Left colon (tissue), 2 donors: ENCODE data around the gene FBXO10. TPM values are rescaled to one million over a fixed set of nuclear protein-coding genes. Genes with fewer than 3 reads are reported as not detected.
"Not testable (repeated sequence)": the region's sequence is repeated elsewhere in the genome, so short reads cannot be mapped to it uniquely, and the experiment has no call there.

Source experiments
- ATAC-seq: fragments of 200-7000 bp; cut with Tn5 transposase; one replicate; pipeline ENCODE4 v1.9.1; 2020; ENCODE audit warnings: mild to moderate bottlenecking, moderate library complexity
- DNase-seq, 2 donors: peaks; one replicate each; pipeline ENCODE4 v3.0.0-alpha.2; 2020
- intact Hi-C, 2 donors: fragments of 100-400 bp; cut with DNase I in 1 of 2; cut with micrococcal nuclease in 1 of 2; formaldehyde crosslinking; loops; one replicate each; pipeline versions ENCODE4 v1.11.2 to v1.14.0; 2022; cut with DNase I, micrococcal nuclease
- total RNA-seq, 2 donors: library from RNA; stranded (reverse); fragmentation: NEBNext Ultra II Directional; extraction: Animal tissue kit (Norgen Biotek cat#: 25700); gene quantifications; one replicate each; pipeline ENCODE4 v1.2.1, GENCODE V29; 2021
- donor health status: DM: no; HTN: no; CAD: no.
- donor health status: DM: yes; HTN: yes; CAD: no.

FBXO10 gene
- total RNA-seq, 2 donors from 2014 or later = 4.0 to 4.4 TPM

DNA sequence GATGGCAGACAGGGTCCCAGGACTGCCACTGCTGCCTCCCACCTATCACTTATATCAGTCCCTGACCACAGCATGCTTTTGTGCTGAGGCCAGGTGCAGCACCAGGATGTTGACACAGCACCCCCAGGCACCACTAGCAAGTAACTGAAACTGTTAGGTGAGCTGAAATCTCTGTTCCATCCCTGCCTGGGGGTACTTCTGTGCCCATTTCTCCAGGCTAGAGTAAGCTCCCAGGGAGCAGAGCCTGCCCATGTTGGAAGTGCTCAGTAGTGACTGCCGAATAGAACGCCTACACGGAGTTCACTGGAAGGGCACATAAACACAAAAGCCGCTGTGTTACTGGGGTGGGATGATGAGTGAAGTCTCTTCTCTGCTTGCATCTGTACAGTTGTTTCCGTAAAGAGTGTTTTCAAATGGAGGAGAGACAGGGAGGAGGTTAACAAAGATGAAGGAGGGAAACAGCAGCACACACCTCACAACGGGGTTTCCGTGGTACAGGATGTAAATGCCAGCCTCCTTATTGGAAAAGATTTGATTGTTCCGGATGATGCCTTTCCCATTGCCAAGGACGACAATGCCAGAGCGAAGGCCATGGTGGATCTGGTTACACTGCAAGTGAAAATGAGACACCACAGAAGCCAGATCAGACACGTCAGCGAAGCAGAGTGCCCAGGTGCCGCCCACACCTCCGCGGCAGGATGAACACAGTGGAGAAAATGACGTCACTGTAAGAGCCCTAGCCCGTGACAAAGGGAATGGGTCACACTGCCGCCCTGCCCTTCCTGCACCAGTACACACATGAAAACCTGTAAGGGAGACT, 47.3 kb downstream of the FBXO10 start:
- ATAC-seq (no peak), DNase-seq (peak; percentile 33 to 62)
- intact Hi-C loops = no loop called here

DNA sequence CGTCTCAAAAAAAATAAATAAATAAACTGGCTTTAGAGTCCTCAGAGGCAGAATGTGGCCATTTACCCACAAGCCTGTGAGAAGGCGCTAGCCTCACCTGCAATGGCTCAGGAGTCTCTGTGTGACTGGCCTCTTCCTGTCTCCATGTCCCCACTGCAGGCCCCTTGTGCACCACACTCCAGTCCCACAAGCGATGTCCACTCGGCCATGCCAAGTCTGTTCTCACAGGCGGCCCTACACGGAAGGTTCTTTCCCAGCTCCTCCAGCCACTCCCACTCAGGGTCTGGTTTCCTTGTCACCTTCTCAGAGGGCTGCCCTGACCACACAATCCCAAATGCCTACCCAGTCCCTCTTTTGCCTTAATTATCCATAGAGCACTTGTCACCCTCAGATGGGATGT, 52.3 kb downstream of the FBXO10 start:
- no peak for DNase-seq
- intact Hi-C loops = no loop called here
- no peak for ATAC-seq

DNA sequence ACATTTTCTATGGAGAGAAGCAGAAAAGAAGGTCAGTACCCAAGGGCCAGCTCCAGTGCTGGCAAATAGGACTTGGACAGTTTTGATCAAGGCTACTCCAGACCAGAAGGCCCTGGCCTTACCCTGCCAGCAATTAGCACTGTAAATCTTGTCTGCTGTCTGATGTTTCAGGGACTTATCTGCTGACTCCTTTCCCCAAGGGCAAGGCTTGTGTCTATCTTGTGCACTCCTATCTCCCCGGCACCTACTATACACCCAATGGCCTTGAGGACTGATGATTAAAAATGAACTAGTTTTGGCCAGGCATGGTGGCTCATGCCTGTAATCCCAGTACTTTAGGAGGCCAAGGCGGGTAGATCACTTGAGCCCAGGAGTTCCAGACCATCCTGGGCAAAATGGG, 53.2 kb downstream of the FBXO10 start:
- intact Hi-C loops = no loop called here
- DNase-seq (no peak), ATAC-seq (no peak)

DNA sequence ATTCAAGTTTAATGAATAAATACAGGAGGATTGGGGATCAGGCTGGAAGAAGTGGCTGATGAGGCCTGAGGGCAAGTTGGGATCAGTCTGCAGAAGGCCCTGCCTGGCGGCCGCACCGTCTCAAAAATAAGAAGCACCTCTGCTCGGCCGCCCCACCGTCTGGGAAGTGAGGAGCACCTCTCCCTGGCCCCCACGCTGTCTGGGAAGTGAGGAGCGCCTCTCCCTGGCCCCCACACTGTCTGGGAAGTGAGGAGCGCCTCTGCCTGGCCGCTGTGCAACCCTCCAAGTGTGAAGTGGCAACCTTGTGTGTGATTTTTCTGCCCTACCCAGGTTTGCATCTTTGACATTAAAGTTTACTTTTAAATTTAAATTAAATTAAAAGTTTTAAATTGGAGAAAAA, 55.1 kb downstream of the FBXO10 start:
- ATAC-seq (no peak), DNase-seq (no peak)
- intact Hi-C loops = no loop called here

DNA sequence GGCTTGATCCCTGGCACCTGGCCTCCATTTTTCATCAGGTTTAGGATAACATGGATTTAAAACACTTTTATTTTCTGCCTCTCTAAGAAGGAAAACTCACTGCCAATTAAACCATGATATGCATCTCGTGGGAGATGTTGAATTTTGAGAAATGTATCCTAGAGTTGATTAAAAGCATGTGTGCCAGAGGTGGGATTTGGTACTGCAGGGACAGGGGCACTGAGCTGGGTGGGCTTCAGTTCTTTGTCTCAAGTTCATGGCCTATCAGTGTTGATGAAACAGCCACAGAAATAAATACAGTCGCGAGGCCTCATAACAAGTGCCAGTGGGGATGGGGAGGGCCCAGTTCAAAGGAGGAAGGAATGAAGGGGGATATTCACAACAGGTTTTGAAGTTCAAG, 55.5 kb downstream of the FBXO10 start:
- ATAC-seq (no peak), DNase-seq (no peak)
- intact Hi-C loops = no loop called here

DNA sequence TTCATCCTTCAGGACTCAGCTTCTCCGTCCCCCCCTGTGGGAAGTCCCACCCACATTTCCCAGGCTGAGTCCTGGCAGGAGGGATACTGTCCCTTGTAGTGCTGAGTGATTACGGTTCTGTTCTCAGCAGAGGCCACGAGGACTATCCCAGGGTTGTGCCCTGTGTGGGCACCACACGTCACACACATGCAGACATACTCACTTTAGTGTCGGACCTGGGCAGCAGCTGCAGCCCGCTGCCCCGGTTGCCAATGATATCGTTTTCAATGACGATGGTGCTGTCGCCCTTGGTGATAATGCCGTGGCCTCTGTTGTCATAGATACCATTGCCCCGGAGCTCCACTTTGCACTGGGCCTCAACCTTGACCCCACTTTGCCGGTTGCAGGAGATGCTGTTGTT, 58.3 kb downstream of the FBXO10 start:
- intact Hi-C loops = no loop called here
- DNase-seq (no peak), ATAC-seq (no peak)

DNA sequence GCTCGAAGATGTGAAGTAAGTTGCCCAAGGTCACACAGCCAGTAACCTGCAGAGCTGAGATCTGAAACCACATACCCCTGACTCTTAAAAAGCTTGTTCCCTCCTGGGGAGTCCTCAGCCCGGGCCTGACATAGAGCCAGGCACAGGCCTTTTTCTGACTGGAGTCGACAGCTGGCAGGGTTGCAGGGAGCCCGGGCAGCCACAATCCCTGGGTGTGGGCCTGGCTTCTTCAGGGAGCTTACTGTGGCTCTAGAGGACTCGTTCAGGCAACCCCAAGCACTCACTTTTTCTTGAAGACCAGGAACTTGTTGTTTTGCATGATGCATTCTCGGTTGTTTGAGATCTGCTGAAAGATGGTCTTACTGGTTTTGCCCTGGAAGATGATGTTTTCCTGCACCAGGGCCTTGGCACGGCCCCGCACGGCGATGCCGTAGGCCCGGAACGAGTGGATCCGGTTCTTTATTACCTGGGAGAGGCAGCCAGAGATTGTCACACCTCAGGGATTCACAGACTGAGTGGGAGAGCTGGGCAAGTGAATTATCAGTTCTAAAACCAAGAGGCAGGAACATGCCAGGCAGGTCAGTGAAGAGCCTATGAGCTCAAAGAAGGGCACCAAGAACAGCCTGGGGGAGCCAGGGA, 60.4 kb downstream of the FBXO10 start:
- DNase-seq = no peak
- ATAC-seq = no peak
- intact Hi-C loops = no loop called here

DNA sequence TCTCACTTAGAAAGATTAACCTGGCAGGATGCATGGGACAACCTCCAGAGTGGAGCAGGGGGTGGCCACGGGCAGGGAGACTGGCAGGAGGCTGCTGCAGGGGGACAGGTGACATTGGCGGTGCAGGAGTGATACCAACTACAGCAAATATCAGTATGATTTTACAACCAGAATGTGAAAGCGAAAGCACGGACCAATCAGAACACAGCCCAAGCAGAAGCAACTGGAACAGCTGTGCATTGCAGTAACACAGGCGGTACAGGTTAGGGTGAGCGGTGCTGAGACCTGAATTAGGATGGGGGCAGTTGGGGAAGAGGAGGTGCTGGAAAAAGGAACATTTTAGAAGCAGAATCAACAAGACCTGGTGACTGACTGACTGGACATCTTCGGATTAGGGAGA, 61.2 kb downstream of the FBXO10 start:
- intact Hi-C loops = no loop called here
- DNase-seq (peak in 1 of 2 donors; percentile 16), ATAC-seq (peak; percentile 95)

DNA sequence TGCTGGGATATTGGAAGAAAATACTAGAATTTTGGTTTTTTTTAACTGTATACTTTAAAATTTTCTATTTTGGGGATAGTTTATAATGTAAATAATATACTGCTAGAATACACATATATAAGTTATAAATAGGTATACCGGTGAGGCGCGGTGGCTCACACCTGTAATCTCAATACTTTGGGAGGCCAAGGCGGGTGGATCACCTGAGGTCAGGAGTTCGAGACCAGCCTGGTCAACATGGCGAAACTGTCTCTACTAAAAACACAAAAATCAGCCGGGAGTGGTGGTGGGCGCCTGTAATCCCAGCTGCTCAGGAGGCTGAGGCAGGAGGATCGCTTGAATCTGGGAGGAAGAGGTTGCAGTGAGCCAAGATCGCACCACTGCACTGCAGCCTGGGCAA, 61.8 kb downstream of the FBXO10 start:
- DNase-seq, ATAC-seq, intact Hi-C loops: not testable (repeated sequence)

DNA sequence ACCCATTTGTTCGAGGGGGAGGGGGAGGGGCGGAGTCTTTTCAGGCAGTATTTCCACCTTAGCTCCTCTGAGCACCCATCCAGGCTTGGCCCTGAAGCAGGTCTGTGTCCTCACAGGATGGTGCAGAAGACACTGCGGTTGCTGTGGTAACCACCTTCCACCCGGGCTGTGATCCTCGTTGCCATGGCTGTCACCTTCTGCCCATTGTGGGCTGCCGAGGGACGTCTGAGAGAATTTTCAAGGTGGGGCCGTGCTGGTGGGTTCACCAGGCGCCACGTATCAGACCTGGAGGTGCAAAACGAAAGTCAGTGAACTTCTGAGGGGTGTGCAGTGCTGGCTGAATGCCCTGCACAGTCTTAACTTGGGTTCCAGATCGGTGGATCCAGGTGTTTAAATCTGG, 63.7 kb downstream of the FBXO10 start:
- intact Hi-C loops = no loop called here
- ATAC-seq (no peak), DNase-seq (no peak)

DNA sequence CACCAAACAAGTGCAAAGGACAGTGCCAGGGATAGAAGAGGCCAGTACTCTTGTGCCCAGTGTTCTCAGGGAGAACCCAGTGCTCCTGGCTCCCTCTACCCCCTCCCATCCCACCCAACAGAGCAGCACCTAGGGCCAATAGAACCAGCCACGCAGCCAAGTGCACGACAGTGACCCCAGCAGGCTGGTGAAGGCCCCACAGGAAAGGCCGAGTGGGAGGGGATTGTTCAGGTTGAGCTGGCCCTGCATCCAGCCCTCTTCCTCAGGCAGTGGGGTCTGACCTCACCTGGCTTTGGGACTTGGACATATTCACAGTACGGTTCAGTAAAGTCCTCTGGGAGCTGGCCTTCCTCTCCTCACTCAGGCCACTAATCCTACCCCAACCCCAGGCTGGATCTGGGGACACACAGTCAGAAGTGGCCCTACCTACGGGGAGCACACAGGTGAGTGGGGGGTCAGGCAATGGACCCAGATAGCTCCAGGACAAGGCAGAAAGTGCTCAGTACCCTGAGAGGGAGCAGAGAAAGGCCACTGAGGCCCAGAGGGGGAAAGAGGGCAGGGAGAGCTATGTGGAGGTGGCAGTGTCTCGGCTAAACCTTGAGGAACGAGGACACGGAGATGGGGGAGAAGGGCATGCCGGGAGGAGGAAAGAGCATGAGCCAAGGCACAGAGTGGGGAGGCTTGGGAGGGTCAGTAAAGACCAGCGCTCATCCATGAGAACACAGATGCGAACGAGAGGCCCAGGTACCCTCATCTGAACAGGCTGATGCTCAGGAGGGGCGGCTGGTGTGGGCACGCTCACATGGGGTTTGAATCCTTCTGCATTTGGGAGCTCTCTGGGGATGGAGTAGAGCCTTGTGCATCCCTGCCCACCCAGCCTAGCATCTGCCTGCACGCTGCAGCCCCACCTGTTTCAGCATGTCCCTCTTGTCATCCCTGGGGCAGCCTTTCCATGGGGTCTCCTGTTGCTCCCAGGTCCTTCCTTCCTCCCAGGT, 64.9 kb downstream of the FBXO10 start:
- DNase-seq (no peak), ATAC-seq (no peak)
- intact Hi-C loops = no loop called here

DNA sequence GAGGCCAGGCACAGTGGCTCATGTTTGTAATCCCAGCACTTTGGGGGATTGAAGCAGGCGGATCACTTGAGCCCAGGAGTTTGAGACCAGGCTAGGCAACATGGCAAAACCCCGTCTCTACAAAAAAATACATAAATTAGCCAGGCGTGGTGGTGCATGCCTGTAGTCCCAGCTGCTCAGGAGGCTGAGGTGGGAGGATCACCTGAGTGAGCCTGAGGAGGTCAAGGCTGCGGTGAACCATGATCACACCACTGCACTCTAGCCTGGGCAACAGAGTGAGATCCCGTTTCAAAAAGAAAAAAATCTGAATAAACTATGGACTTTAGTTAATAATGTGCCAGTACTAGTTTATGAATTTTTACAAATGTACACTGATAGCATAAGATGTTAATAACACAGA, 66.1 kb downstream of the FBXO10 start:
- ATAC-seq, intact Hi-C loops, DNase-seq: not testable (repeated sequence)

DNA sequence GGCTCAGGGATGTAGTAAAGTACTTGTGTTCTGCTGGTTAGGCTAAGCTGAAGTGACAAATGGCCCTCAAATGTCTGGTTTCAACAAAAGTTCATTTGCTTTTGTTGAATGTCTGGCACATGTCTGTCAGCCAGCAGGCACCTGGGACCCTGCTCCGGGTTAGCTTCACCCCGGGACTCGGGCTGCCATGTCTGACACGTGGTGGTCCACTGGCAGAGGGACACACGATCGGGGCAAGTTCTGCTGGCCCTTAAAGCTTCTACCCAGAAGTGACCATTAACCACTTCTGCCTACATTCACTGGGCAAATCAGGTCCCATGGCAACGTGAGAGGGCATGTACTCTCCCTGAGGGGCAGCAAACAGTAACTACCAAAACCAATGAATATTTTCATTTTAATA, 66.6 kb downstream of the FBXO10 start:
- intact Hi-C loops = no loop called here

DNA sequence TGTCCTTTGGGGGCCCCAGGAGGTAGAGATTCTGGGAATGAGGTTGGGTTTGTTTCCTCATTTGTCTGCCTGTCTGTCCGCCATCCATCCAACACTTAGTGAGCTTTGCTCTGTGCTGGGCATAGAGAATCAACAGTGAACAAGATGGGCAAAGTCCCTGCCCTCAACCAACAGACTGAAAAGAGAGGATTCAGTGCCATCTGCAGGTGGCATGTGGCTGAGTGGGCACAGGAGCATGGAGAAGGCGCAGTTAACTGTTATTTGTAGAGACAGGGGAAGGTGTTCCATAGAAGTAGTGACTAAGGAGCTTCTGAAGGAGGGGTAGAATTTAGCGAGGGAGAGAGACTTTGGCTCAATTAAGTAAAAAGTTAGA, 67.4 kb downstream of the FBXO10 start:
- DNase-seq (no peak), ATAC-seq (peak; percentile 61)
- intact Hi-C loops = no loop called here

More for the DNA sequence above, 66.6 kb downstream of the FBXO10 start:
- no peak for ATAC-seq
- DNase-seq = no peak

DNA sequence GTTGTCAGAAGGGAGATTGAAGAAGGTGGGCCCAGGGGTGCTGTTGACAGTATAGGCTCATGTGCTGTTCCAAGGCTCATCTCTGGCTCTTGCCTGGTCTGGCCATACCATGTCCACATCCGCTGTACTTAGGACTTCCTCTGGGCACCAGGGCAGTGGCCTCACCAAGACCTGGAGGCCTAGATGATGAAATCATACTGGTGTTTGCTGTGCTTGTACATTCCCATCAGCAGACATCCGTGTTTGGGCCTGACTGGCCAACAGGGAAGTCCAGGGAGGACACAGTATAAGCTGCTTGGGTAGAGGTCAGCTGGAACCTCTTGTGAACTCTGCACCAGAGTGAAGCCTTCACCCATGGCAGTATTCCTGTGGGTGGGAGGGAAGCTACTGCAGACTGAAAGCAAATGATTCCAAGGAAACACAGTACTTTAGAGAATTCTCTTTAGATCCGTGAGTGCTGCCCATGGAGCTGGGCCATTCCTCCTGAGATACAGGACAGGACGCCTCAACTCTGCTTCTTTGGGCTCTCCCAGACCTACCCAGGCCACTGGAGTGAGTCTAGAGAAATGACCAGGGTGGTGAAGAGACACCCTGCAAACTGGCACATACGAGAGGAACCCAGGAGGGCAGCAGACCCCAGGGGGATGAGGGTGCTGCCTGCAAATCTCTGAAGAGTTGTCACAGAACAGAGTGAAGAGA, 67.9 kb downstream of the FBXO10 start:
- intact Hi-C loops = no loop called here
- ATAC-seq (no peak), DNase-seq (no peak)

DNA sequence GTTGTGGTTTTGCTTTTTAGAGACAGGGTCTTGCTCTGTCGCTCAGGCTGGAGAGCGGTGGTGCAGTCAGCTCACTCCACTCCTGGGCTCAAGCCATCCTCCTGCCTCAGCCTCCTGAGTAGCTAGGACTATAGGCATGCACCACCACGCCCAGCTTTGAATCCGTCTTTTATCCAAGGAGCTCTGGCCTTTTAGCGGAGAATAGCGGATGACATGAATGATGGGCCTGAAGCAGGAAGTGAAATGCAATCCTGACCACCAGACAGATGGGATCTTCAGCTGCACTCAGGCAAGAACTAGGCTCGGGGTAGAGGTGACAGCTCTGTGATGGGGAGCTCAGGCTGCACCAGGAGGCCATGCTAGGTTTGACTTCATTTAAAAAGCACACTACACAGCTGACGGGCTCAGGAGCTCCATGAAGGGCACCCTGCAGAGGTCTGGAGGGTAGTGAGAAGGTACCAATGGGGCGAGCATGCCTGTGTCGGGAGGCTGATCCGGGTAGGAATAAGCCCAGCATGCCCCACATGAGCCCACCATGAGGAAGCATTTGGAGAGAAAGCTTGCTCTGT, 68.5 kb downstream of the FBXO10 start:
- DNase-seq (no peak), ATAC-seq (no peak)
- intact Hi-C loops = no loop called here

DNA sequence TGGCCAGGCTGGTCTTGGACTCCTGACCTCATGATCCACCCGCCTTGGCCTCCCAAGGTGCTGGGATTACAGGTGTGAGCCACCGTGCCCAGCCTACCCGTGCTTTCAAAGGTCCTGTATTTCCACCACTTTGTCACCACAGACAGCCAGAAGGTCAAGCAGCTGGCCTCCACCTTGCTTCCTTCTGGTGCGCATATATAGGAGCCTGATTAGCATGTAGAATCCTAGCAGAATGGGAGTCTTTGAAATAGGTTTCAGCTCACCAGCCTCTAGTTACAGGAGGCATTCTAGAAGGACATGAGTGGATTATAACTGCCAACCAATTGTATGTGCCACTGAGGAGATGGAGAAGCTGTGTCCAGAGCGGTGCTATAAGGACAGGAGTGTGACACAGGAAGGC, 71.6 kb downstream of the FBXO10 start:
- intact Hi-C loops = no loop called here
- DNase-seq (no peak), ATAC-seq (no peak)

DNA sequence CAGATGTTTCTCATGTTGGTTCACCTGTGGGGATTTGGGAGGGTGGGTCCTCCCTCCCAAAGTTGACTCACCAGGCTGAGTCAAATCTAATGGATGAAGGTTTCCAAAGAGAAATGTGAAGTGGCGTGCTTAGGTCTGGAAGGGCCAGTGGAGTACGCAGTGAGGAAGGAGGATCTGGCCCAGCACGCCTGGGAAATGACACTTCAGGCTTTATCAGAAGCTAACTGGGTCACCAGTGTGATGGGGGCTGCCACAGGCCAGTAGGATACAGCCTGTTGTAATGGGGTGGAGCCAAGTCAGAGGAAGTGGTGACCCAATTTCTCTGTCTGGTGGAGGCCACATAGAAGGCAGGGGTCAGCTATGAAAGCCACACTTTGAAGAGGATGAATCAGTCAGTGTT, 72.4 kb downstream of the FBXO10 start:
- ATAC-seq = peak; percentile 30
- DNase-seq = no peak
- intact Hi-C loops = no loop called here
